Adipose tissue (tissue), 3 donors: ENCODE measurements around the gene USP10. TPM values are rescaled to one million over a fixed set of nuclear protein-coding genes. Genes with fewer than 3 reads are reported as not detected.

Experiments
- H3K27ac ChIP-seq: one replicate; pipeline ENCODE4 v1.5.1; 2013; ENCODE audit warnings: low read depth, low read length
- WGBS, 3 donors: extraction: QIAGEN DNeasy Blood & Tissue Kit; methylation state at CpG; one replicate each; pipeline ENCODE4 v1.1.7; 2013; 5-methylcytosine and 5-hydroxymethylcytosine counted together
- polyA plus RNA-seq, 3 donors: library from polyadenylated mRNA; stranded (reverse); fragments of 200-250 nt; gene quantifications; one replicate each; pipeline ENCODE4 v1.2.3, GENCODE V29; 2013
- donor health status: healthy with polysubstance abuse.
- donor health status: Bipolar disorder and iron deficiency.
- donor health status: healthy.

Gene USP10
- polyA plus RNA-seq, 3 donors: 13.1 to 39.0 (median 21.8) TPM

GRCh38 chr16:84756830-84757229 lies 57.0 kb downstream of the USP10 start:
- WGBS, 3 donors: 44 to 48% (median 45%) methylated on average over 2 of the region's 2 CpGs
- H3K27ac ChIP-seq: no peak overlapping the region

GRCh38 chr16:84758627-84759026 lies 58.8 kb downstream of the USP10 start:
- WGBS, 3 donors: 60 to 74% (median 65%) methylated on average over 7 of the region's 7 CpGs
- no peak overlapping the region for H3K27ac ChIP-seq

GRCh38 chr16:84759061-84759460 lies 59.3 kb downstream of the USP10 start:
- H3K27ac ChIP-seq: no peak overlapping the region
- 43 to 75% (median 48%) methylated on average over 8 of the region's 8 CpGs for WGBS, 3 donors

- H3K27ac ChIP-seq: no peak overlapping the region
- 87 to 91% (median 91%) methylated on average over 3 of the region's 3 CpGs for WGBS, 3 donors
These were observed 60.1 kb downstream of the USP10 start for GRCh38 chr16:84759906-84760305.

GRCh38 chr16:84761448-84762368 lies 61.9 kb downstream of the USP10 start:
- H3K27ac ChIP-seq: no peak overlapping the region
- 87 to 91% (median 87%) methylated on average over 17 of the region's 17 CpGs for WGBS, 3 donors

- 87 to 90% (median 87%) methylated on average over 8 of the region's 8 CpGs for WGBS, 3 donors
These were observed 63.4 kb downstream of the USP10 start for GRCh38 chr16:84763164-84763563.

GRCh38 chr16:84763629-84764028 lies 63.8 kb downstream of the USP10 start:
- WGBS, 3 donors: 95 to 96% (median 96%) methylated on average over 17 of the region's 17 CpGs
- H3K27ac ChIP-seq: no peak overlapping the region

More at GRCh38 chr16:84763164-84763563, 63.4 kb downstream of the USP10 start:
- no peak overlapping the region for H3K27ac ChIP-seq

GRCh38 chr16:84764970-84765369 lies 65.2 kb downstream of the USP10 start:
- whole genome bisulfite sequencing, 3 donors: 69 to 85% (median 80%) methylated on average over 2 of the region's 2 CpGs
- no peak overlapping the region for H3K27ac ChIP-seq

- WGBS, 3 donors: 88 to 92% (median 90%) methylated on average over 17 of the region's 17 CpGs
- H3K27ac ChIP-seq: no peak overlapping the region
These were observed 66.1 kb downstream of the USP10 start for GRCh38 chr16:84765616-84766580.

- WGBS, 3 donors: 74 to 87% (median 74%) methylated on average over 11 of the region's 11 CpGs
- H3K27ac ChIP-seq: no peak overlapping the region
These were observed 67.4 kb downstream of the USP10 start for GRCh38 chr16:84766978-84767773.

- 84 to 85% (median 85%) methylated on average over 4 of the region's 4 CpGs for WGBS, 3 donors
- no peak overlapping the region for H3K27ac ChIP-seq
These were observed 68.4 kb downstream of the USP10 start for GRCh38 chr16:84768061-84768807.

GRCh38 chr16:84768808-84769197 lies 69.0 kb downstream of the USP10 start:
- no peak overlapping the region for H3K27ac ChIP-seq
- 97 to 98% (median 98%) methylated on average over 4 of the region's 4 CpGs for WGBS, 3 donors

GRCh38 chr16:84769416-84769815 lies 69.6 kb downstream of the USP10 start:
- no peak overlapping the region for H3K27ac ChIP-seq
- WGBS, 3 donors: 94 to 98% (median 96%) methylated on average over 3 of the region's 3 CpGs

- no peak overlapping the region for H3K27ac ChIP-seq
- WGBS, 3 donors: 90 to 96% (median 94%) methylated on average over 10 of the region's 10 CpGs
These were observed 73.5 kb downstream of the USP10 start for GRCh38 chr16:84773312-84773711.

- H3K27ac ChIP-seq: no peak overlapping the region
- WGBS, 3 donors: 45 to 78% (median 54%) methylated on average over 4 of the region's 4 CpGs
These were observed 75.0 kb downstream of the USP10 start for GRCh38 chr16:84774810-84775209.

GRCh38 chr16:84775262-84775810 lies 75.5 kb downstream of the USP10 start:
- H3K27ac ChIP-seq: no peak overlapping the region
- 87 to 90% (median 88%) methylated on average over 14 of the region's 14 CpGs for WGBS, 3 donors

- WGBS, 3 donors: 91 to 96% (median 96%) methylated on average over 5 of the region's 5 CpGs
- H3K27ac ChIP-seq: no peak overlapping the region
These were observed 77.6 kb downstream of the USP10 start for GRCh38 chr16:84777435-84777834.
